OCI-LY1 (cell line): ENCODE results near the gene ZDHHC20.
"Not testable (repeated sequence)": the region's sequence is repeated elsewhere in the genome, so short reads cannot be mapped to it uniquely, and the experiment has no call there.

Experiments used
- EZH2 ChIP-seq: fragments of 200-600 bp; sonication (generic), shearing (Covaris generic); IDR thresholded peaks from 2 replicates; pipeline ENCODE4 v1.8.0; 2017; ENCODE audit warnings: borderline replicate concordance, mixed run types, mild to moderate bottlenecking, antibody characterized with exemption, low read length, moderate library complexity, mixed read lengths
- TF ChIP-seq, protein P1 (sequence below): fragments of 200-600 bp; sonication (generic), shearing (Covaris generic); IDR thresholded peaks from 2 replicates; pipeline ENCODE4 v1.5.1; 2017; ENCODE audit warnings: mild to moderate bottlenecking, antibody characterized with exemption, low read length, moderate library complexity, mixed read lengths

DNA sequence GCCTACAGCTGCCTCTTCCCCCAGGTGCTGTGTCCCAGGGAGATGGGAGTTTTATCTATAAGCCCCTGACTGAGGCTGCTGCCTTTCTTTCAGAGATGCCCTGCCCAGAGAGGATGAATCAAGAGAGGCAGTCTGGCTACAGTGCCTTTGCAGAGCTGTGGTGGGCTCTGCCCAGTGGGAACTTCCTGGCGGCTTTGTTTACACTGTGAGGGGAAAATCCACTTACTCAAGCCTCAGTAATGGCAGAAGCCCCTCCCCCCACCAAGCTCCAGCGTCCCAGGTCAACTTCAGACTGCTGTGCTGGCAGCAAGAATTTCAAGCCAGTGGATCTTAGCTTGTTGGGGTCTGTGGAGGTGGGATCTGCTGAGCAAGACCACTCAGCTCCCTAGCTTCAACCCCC, 48.6 kb downstream of the ZDHHC20 start:
- not testable (repeated sequence) for TF ChIP-seq EZH2
- TF ChIP-seq, protein P1, sequence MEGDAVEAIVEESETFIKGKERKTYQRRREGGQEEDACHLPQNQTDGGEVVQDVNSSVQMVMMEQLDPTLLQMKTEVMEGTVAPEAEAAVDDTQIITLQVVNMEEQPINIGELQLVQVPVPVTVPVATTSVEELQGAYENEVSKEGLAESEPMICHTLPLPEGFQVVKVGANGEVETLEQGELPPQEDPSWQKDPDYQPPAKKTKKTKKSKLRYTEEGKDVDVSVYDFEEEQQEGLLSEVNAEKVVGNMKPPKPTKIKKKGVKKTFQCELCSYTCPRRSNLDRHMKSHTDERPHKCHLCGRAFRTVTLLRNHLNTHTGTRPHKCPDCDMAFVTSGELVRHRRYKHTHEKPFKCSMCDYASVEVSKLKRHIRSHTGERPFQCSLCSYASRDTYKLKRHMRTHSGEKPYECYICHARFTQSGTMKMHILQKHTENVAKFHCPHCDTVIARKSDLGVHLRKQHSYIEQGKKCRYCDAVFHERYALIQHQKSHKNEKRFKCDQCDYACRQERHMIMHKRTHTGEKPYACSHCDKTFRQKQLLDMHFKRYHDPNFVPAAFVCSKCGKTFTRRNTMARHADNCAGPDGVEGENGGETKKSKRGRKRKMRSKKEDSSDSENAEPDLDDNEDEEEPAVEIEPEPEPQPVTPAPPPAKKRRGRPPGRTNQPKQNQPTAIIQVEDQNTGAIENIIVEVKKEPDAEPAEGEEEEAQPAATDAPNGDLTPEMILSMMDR = not testable (repeated sequence)
